ENCODE measurements around the gene TMEM8B. TPM values are rescaled to one million over a fixed set of nuclear protein-coding genes. Genes with fewer than 3 reads are reported as not detected.
A peak's percentile ranks its signal among the peaks of the same experiment; 100 is the strongest.
"Not testable (repeated sequence)": the region's sequence is repeated elsewhere in the genome, so short reads cannot be mapped to it uniquely, and the experiment has no call there.

The TMEM8B gene
- total RNA-seq, 1 experiment from 2014 or later = 2.1 TPM

DNA sequence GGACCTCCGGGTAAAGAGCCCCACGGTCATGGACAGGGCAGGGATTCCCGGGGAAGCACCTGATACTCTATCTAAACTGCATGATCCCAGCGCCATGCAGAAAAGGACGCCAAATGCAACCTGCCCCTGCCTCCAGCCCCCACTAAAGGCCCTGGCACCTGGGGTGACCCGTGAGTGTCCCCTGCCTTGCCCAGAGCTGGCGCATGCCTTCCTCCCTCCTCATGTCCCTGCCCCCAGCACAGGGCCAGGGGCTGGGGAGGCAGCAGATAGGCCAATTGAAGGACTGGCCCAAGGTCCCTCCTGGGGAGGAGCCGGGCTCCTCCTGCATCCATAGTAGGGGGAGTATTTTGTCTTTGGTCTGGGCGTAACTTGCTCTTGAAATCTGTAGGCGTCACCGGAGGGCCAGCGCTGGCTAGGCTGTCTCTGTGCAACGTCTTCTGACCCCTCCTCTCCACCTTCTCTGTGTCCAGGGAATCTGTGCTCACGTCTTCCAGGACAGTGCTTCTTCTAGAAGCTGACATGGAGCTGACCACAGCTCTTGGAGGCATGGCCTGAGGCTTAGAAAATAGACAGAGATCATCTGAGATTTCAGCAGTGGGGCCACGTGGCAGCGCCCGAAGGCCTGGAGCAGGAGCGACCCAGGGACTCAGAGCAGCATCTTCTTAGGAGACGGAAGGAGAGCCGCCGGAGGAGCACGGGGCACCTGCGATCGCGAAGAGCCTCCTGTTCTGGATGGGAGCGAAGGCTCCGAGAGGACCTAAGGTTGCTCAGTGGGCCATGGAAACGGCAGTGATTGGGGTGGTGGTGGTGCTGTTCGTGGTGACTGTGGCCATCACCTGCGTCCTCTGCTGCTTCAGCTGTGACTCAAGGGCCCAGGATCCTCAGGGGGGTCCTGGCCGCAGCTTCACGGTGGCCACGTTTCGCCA, 80.9 kb downstream of the TMEM8B start:
- DNase-seq = no peak
- Histone ChIP-seq H3K4me3 (no peak overlapping the region), H3K27ac (peak overlapping the region; percentile 84), H3K27me3 (no peaks in the 10 kb centered on the region), H3K36me3 (no peaks in the 10 kb centered on the region), H3K4me1 (peaks cover 42% of the 10 kb centered on the region), H3K9me3 (replicated peaks) (no peaks in the 10 kb centered on the region)

DNA sequence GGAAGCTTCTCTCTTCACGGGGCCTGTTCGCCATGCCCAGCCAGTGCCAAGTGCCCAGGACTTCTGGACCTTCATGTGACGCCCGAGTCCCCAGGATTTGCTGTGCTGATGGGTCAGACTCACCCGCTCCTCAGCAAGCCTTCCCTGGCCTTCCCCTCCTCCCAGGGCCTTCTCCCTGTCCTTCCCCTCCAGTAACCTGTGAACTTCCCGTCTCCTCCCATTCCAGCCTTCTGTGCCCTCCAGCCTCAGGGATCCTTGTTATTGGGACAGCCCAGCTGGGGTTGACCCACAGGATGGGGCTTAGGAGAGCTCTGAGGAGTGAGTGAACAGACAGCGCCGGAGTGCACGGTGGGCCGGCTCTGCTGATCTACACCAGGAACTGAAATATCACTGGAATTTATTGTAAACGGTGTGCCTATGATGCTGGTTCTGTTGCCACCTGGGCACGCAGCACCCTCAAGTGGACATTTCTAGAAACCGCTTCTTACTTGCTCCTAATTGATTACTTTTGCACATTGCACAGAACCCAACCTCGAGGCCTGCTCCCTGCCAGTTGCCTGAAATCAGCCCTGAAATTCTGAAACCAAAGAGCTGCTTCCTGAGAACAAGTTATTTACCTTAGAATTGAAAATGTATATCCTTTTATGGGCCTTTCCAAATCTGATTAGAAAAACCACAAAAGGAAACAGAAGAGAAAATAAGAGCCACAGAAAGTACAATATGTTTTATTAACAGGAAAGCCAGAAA, 81.8 kb downstream of the TMEM8B start:
- no peaks in the 10 kb centered on the region for H3K36me3 ChIP-seq
- peaks cover 34% of the 10 kb centered on the region for H3K4me1 ChIP-seq
- H3K27ac ChIP-seq = no peak overlapping the region
- H3K27me3 ChIP-seq = no peaks in the 10 kb centered on the region
- DNase-seq = peak; percentile 37 to 57
- H3K4me3 ChIP-seq = no peak overlapping the region
- no peaks in the 10 kb centered on the region for H3K9me3 ChIP-seq (replicated peaks)

DNA sequence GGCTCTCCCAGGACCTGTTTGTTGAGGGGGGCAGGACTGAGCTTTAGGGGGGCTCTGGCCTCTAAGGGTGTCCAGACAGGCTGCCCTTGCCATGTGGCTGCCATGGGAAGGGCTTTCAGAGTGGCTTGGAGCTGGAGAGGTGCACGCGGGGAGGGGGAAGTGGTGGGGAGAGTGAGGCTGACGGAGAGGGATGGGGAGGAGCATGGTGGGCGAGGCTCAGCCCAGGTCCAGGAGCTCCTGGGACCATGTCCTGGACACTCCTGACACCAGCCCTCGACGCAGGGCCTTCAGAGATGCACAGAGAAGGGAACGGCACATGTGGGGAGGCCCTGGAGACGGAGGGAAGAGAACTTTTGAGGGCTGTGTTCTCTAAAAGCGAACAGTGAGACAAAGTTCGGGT, 82.7 kb downstream of the TMEM8B start:
- H3K27me3 ChIP-seq = no peaks in the 10 kb centered on the region
- peaks cover 27% of the 10 kb centered on the region for H3K4me1 ChIP-seq
- H3K27ac ChIP-seq = no peak overlapping the region
- DNase-seq = no peak
- H3K4me3 ChIP-seq = no peak overlapping the region
- no peaks in the 10 kb centered on the region for H3K36me3 ChIP-seq
- H3K9me3 ChIP-seq (replicated peaks) = no peaks in the 10 kb centered on the region

DNA sequence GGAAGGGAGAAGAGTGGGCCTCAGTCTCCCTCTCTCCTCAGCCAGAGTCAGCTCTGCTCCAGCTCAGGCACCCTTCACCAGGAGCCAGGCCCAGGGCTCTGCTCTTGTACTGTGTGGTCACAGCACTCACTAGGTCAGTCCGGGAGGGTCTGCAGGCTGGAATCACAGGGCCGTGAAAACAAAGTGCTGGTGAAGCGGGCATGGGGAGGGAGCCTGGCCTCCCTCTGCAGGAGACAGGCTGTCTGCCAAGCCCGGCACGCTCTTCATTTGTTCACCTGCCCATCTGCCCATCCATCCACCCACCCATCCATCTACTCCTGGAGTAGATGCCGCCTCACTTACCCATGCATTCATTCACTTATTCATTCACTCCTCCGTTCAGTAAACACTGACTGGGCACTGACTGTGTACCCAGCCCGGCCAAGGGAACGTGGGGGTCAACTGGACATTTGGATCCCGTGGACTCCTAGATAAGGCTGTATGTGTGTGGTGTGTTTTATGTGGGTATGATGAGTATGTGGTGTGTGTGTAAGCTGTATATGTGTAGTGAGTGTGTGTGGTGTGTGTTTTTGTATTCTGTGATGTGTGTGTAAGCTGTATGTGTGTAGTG, 83.9 kb downstream of the TMEM8B start:
- Histone ChIP-seq H3K4me1 (peaks cover 16% of the 10 kb centered on the region), H3K27ac (no peak overlapping the region), H3K36me3 (no peaks in the 10 kb centered on the region), H3K9me3 (replicated peaks) (no peaks in the 10 kb centered on the region), H3K4me3 (no peak overlapping the region), H3K27me3 (no peaks in the 10 kb centered on the region)
- no peak for DNase-seq

DNA sequence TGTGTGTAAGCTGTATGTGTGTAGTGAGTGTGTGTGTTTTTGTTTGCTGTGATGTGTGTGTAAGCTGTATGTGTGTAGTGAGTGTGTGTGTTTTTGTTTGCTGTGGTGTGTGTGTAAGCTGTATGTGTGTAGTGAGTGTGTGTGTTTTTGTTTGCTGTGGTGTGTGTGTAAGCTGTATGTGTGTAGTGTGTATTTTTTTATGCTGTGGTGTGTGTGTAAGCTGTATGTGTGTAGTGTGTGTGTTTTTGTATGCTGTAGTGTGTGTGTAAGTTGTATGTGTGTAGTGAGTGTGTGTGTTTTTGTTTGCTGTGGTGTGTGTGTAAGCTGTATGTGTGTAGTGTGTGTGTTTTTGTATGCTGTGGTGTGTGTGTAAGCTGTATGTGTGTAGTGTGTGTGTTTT, 84.4 kb downstream of the TMEM8B start:
- H3K9me3 ChIP-seq (replicated peaks); H3K36me3 ChIP-seq; H3K4me3 ChIP-seq; H3K27ac ChIP-seq; DNase-seq; H3K27me3 ChIP-seq: not testable (repeated sequence)
- peaks cover 13% of the 10 kb centered on the region for H3K4me1 ChIP-seq

DNA sequence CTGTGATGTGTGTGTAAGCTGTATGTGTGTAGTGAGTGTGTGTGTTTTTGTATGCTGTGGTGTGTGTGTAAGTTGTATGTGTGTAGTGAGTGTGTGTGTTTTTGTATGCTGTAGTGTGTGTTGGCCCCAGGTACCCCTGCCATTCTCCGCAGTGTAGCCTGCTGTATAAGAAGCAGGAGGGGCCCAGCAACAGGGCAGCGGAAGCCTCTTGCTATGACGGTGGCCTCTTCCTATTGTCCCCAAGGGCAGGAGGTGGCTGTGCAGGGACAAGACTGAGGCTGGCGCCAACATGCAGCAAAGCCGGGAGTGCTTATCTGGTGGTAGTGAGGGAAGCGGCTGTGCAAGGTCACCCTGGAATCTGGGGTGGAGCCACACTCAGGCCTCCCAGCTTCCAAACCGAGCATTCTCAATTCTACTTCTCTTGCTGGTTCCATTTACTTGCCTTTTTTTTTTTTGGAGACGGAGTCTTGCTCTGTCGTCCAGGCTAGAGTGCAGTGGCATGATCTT, 85.3 kb downstream of the TMEM8B start:
- Histone ChIP-seq H3K36me3 (no peaks in the 10 kb centered on the region), H3K4me3 (no peak overlapping the region), H3K9me3 (replicated peaks) (no peaks in the 10 kb centered on the region), H3K4me1 (peaks cover 4% of the 10 kb centered on the region; the same call in 1 of the 2 replicates), H3K27ac (no peak overlapping the region), H3K27me3 (no peaks in the 10 kb centered on the region)
- peak; percentile 41 to 52 for DNase-seq

Other genes with a start within 250 kb of the TMEM8B start
- gene TESK1, start 224.0 kb upstream of the TMEM8B start, total RNA-seq (2014; rRNA removed; shearing (Covaris generic)) = 9.2 and 10.1 TPM in 2 replicates
- gene CD72, start 210.8 kb upstream of the TMEM8B start, total RNA-seq (2014; rRNA removed; shearing (Covaris generic)) = not detected in 2 replicates
- 0.13 TPM in 1 of 2 replicates, not detected in the other for gene SIT1, start 178.3 kb upstream of the TMEM8B start, total RNA-seq (2014; rRNA removed; shearing (Covaris generic))
- gene RMRP, start 171.2 kb upstream of the TMEM8B start, total RNA-seq (2014; rRNA removed; shearing (Covaris generic)) = 8,654 and 17,072 TPM in 2 replicates
- gene CCDC107, start 170.9 kb upstream of the TMEM8B start, total RNA-seq (2014; rRNA removed; shearing (Covaris generic)) = 6.1 and 6.6 TPM in 2 replicates
- 10.5 and 11.9 TPM in 2 replicates for gene ARHGEF39, start 164.0 kb upstream of the TMEM8B start, total RNA-seq (2014; rRNA removed; shearing (Covaris generic))
- 2.5 and 3.2 TPM in 2 replicates for gene CA9, start 155.3 kb upstream of the TMEM8B start, total RNA-seq (2014; rRNA removed; shearing (Covaris generic))
- 427 and 459 TPM in 2 replicates for gene TPM2, start 139.3 kb upstream of the TMEM8B start, total RNA-seq (2014; rRNA removed; shearing (Covaris generic))
- 65.0 and 70.4 TPM in 2 replicates for gene TLN1, start 97.0 kb upstream of the TMEM8B start, total RNA-seq (2014; rRNA removed; shearing (Covaris generic))
- 21.1 and 21.6 TPM in 2 replicates for gene CREB3, start 96.6 kb upstream of the TMEM8B start, total RNA-seq (2014; rRNA removed; shearing (Covaris generic))
- gene GBA2, start 80.0 kb upstream of the TMEM8B start, total RNA-seq (2014; rRNA removed; shearing (Covaris generic)) = 34.4 and 37.1 TPM in 2 replicates
- gene RGP1, start 79.9 kb upstream of the TMEM8B start, total RNA-seq (2014; rRNA removed; shearing (Covaris generic)) = 14.6 and 16.3 TPM in 2 replicates
- gene MSMP, start 75.0 kb upstream of the TMEM8B start, total RNA-seq (2014; rRNA removed; shearing (Covaris generic)) = not detected in 2 replicates
- gene NPR2, start 37.6 kb upstream of the TMEM8B start, total RNA-seq (2014; rRNA removed; shearing (Covaris generic)) = 0.24 and 0.41 TPM in 2 replicates
- 0.20 and 0.63 TPM in 2 replicates for gene SPAG8, start 17.0 kb upstream of the TMEM8B start, total RNA-seq (2014; rRNA removed; shearing (Covaris generic))
- gene HINT2, start 14.2 kb upstream of the TMEM8B start, total RNA-seq (2014; rRNA removed; shearing (Covaris generic)) = 21.3 and 28.2 TPM in 2 replicates
- not detected in 2 replicates for gene FAM221B, start 496 bp upstream of the TMEM8B start, total RNA-seq (2014; rRNA removed; shearing (Covaris generic))
- gene OR13J1, start 41.2 kb downstream of the TMEM8B start, total RNA-seq (2014; rRNA removed; shearing (Covaris generic)) = not detected in 2 replicates
- gene HRCT1, start 77.0 kb downstream of the TMEM8B start, total RNA-seq (2014; rRNA removed; shearing (Covaris generic)) = 0.48 TPM in 1 of 2 replicates, not detected in the other
- 0.12 and 0.18 TPM in 2 replicates for gene SPAAR, start 80.3 kb downstream of the TMEM8B start, total RNA-seq (2014; rRNA removed; shearing (Covaris generic))
- gene OR2S2, start 128.9 kb downstream of the TMEM8B start, total RNA-seq (2014; rRNA removed; shearing (Covaris generic)) = not detected in 2 replicates
- gene RECK, start 207.7 kb downstream of the TMEM8B start, total RNA-seq (2014; rRNA removed; shearing (Covaris generic)) = 8.1 and 10.1 TPM in 2 replicates